Glomerular visceral epithelial cell (primary cell): ENCODE data around the gene TECR.

Source experiments
- DNase-seq: peaks from one replicate; pipeline ENCODE4 v3.0.0-alpha.2; 2016; ENCODE audit errors: extremely low spot score

Gene TECR

GRCh38 chr19:14507704-14508542 is 21.5 kb upstream of the TECR start:
- peak; percentile 34 for DNase-seq

GRCh38 chr19:14510311-14511228 is 18.8 kb upstream of the TECR start:
- peak; percentile 46 for DNase-seq

- DNase-seq = no peak
These were observed 18.2 kb upstream of the TECR start for GRCh38 chr19:14511229-14511593.

GRCh38 chr19:14512406-14512961 is 16.9 kb upstream of the TECR start:
- DNase-seq = no peak

- DNase-seq = no peak
These were observed 15.1 kb upstream of the TECR start for GRCh38 chr19:14514215-14514863.

GRCh38 chr19:14515501-14516047 is 13.8 kb upstream of the TECR start:
- DNase-seq = no peak

GRCh38 chr19:14516048-14516534 is 13.3 kb upstream of the TECR start:
- DNase-seq = no peak

GRCh38 chr19:14516746-14517438 is 12.5 kb upstream of the TECR start:
- DNase-seq = no peak

- DNase-seq = no peak
These were observed 12.0 kb upstream of the TECR start for GRCh38 chr19:14517446-14517839.

- DNase-seq = peak; percentile 78
These were observed 11.4 kb upstream of the TECR start, which contains the start of gene DNAJB1 for GRCh38 chr19:14517840-14518505. Gene DNAJB1 (minus strand): TSS chr19:14518397. CDS start chr19:14518349, 48 bp downstream.

GRCh38 chr19:14519245-14519859 is 10.0 kb upstream of the TECR start:
- DNase-seq = no peak

- DNase-seq = peak; percentile 87
These were observed 9.5 kb upstream of the TECR start for GRCh38 chr19:14519860-14520407.

- DNase-seq = no peak
These were observed 8.9 kb upstream of the TECR start for GRCh38 chr19:14520543-14520942.

GRCh38 chr19:14525729-14526128 is 3.7 kb upstream of the TECR start:
- DNase-seq = no peak

GRCh38 chr19:14526423-14526822 is 3.0 kb upstream of the TECR start:
- DNase-seq = no peak

GRCh38 chr19:14528419-14529253 is 758 bp upstream of the TECR start:
- DNase-seq = no peak

GRCh38 chr19:14530005-14530348 is 583 bp downstream of the TECR start:
- no peak for DNase-seq

- DNase-seq = no peak
These were observed 1.1 kb downstream of the TECR start for GRCh38 chr19:14530506-14530905.

GRCh38 chr19:14533450-14533849 is 4.1 kb downstream of the TECR start:
- DNase-seq = no peak
